ENCODE results near the gene MICU1. TPM values are rescaled to one million over a fixed set of nuclear protein-coding genes. Genes with fewer than 3 reads are reported as not detected.
"Not testable (repeated sequence)": the region's sequence is repeated elsewhere in the genome, so short reads cannot be mapped to it uniquely, and the experiment has no call there.

MICU1 gene
- total RNA-seq, 4 donors from 2014 or later: 14.6 to 22.2 (median 20.1) TPM

- WGBS, 2 donors: 0% methylated on average over 7 to 13 of the region's 23 CpGs
- Histone ChIP-seq H3K4me3 (peak overlapping the region; percentile 51 to 99 (median 88)), H3K9me3 (no peaks in the 10 kb centered on the region), H3K27ac (peak overlapping the region; percentile 93 to 100 (median 98)), H3K27me3 (no peaks in the 10 kb centered on the region), H3K4me1 (peaks cover 19 to 56% (median 36%) of the 10 kb centered on the region in 3 donors), H3K36me3 (peaks cover 0 to 42% (median 0%) of the 10 kb centered on the region in 3 donors)
- DNase-seq: no peak
- no peak for TF ChIP-seq CTCF (IDR thresholded peaks at IDR 0.05)
- no peak for TF ChIP-seq POLR2A (IDR thresholded peaks at IDR 0.05)
- intact Hi-C loops (cut with DNase I): no loop called here
Measured at GRCh38 chr10:72353965-72354355, 271.9 kb downstream of the MICU1 start.

GRCh38 chr10:72353028-72353964 lies 272.6 kb downstream of the MICU1 start:
- intact Hi-C loops (cut with DNase I): no loop called here
- H3K36me3 ChIP-seq: peaks cover 5 to 48% (median 6%) of the 10 kb centered on the region in 3 donors
- TF ChIP-seq CTCF (IDR thresholded peaks at IDR 0.05) (no peak), POLR2A (IDR thresholded peaks at IDR 0.05) (no peak)
- peak overlapping the region; percentile 51 to 99 (median 88) for H3K4me3 ChIP-seq
- no peak for DNase-seq
- 37 to 47% methylated on average over 17 to 18 of the region's 18 CpGs for WGBS, 2 donors
- no peaks in the 10 kb centered on the region for H3K27me3 ChIP-seq
- peaks cover 21 to 63% (median 37%) of the 10 kb centered on the region in 3 donors for H3K4me1 ChIP-seq
- H3K27ac ChIP-seq: peak overlapping the region; percentile 93 to 100 (median 98)
- no peaks in the 10 kb centered on the region for H3K9me3 ChIP-seq

- WGBS, 2 donors: 91 to 92% methylated on average over 6 of the region's 6 CpGs
- Histone ChIP-seq H3K4me3 (no peak overlapping the region), H3K4me1 (peaks cover 23 to 69% (median 37%) of the 10 kb centered on the region in 3 donors), H3K27me3 (no peaks in the 10 kb centered on the region), H3K27ac (peak overlapping the region in 1 of 4 donors; percentile 7), H3K36me3 (peaks cover 6 to 66% (median 7%) of the 10 kb centered on the region in 3 donors), H3K9me3 (no peaks in the 10 kb centered on the region)
- no peak for DNase-seq
- intact Hi-C loops (cut with DNase I): no loop called here
- TF ChIP-seq POLR2A (IDR thresholded peaks at IDR 0.05): no peak
- no peak for TF ChIP-seq CTCF (IDR thresholded peaks at IDR 0.05)
Measured at GRCh38 chr10:72351479-72351878, 274.4 kb downstream of the MICU1 start.

- Histone ChIP-seq H3K4me3 (no peak overlapping the region), H3K9me3 (no peaks in the 10 kb centered on the region), H3K4me1 (peaks cover 23 to 64% (median 34%) of the 10 kb centered on the region in 3 donors), H3K27ac (peak overlapping the region in 3 of 4 donors; percentile 8 to 79 (median 64)), H3K27me3 (no peaks in the 10 kb centered on the region), H3K36me3 (peaks cover 6 to 79% (median 12%) of the 10 kb centered on the region in 3 donors)
- TF ChIP-seq POLR2A (IDR thresholded peaks at IDR 0.05): no peak
- TF ChIP-seq CTCF (IDR thresholded peaks at IDR 0.05): no peak
- no peak for DNase-seq
- intact Hi-C loops (cut with DNase I): loop anchor here (10.0 kb wide), 1 partner anchor 225 kb away; no protein-coding TSS in a partner anchor
- 33 to 57% methylated on average over 2 of the region's 2 CpGs for WGBS, 2 donors
Measured at GRCh38 chr10:72349438-72349837, 276.4 kb downstream of the MICU1 start.

GRCh38 chr10:72348282-72348681 lies 277.6 kb downstream of the MICU1 start:
- Histone ChIP-seq H3K4me3 (no peak overlapping the region), H3K27me3 (no peaks in the 10 kb centered on the region), H3K4me1 (peaks cover 19 to 56% (median 30%) of the 10 kb centered on the region in 3 donors), H3K36me3 (peaks cover 12 to 91% (median 22%) of the 10 kb centered on the region in 3 donors), H3K27ac (peak overlapping the region in 2 of 4 donors; percentile 8 to 79), H3K9me3 (no peaks in the 10 kb centered on the region)
- no peak for DNase-seq
- WGBS, 2 donors: 79 to 95% methylated on average over 5 to 7 of the region's 7 CpGs
- intact Hi-C loops (cut with DNase I): loop anchor here (10.0 kb wide), 1 partner anchor 223 kb away; no protein-coding TSS in a partner anchor
- no peak for TF ChIP-seq CTCF (IDR thresholded peaks at IDR 0.05)
- no peak for TF ChIP-seq POLR2A (IDR thresholded peaks at IDR 0.05)

GRCh38 chr10:72346117-72346516 lies 279.8 kb downstream of the MICU1 start:
- not testable (repeated sequence) for H3K9me3 ChIP-seq, H3K27ac ChIP-seq, DNase-seq, H3K27me3 ChIP-seq, H3K4me3 ChIP-seq
- intact Hi-C loops (cut with DNase I): loop anchor here (10.0 kb wide), 1 partner anchor 221 kb away; no protein-coding TSS in a partner anchor
- Histone ChIP-seq H3K36me3 (peaks cover 20 to 93% (median 28%) of the 10 kb centered on the region in 3 donors), H3K4me1 (peaks cover 9 to 36% (median 12%) of the 10 kb centered on the region in 3 donors)
- WGBS, 2 donors: 86 to 93% methylated on average over 7 of the region's 7 CpGs
